Fibroblast of skin of right biceps (primary cell): Measurements from ENCODE around the gene PXT1.
A peak's percentile ranks its signal among the peaks of the same experiment; 100 is the strongest.
"Not testable (repeated sequence)": the region's sequence is repeated elsewhere in the genome, so short reads cannot be mapped to it uniquely, and the experiment has no call there.

Experiments
- DNase-seq: peaks from one replicate; pipeline ENCODE4 v3.0.0-alpha.2; 2013

The PXT1 gene

DNA sequence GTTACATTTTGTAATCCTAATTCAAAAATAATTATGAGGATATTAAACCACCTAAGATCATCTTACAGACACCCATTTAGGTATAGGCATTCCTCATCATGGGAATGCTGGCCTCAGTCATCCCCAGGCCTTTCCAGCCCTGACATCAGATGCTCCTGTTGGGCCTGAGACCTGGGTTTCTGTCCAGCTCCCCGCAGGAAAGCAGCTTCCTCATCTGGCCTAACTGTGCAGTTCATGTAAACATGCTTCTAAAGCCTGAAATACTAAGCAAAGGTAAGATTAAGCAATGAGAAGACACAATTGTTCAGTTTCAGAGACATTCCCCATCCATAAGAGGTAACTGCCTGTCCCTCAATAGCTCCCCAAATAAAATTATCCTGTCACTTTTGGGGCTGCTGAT, 74.2 kb downstream of the PXT1 start:
- no peak for DNase-seq

- no peak for DNase-seq
Measured at GRCh38 chr6:36367743-36368142, 74.9 kb downstream of the PXT1 start.

DNA sequence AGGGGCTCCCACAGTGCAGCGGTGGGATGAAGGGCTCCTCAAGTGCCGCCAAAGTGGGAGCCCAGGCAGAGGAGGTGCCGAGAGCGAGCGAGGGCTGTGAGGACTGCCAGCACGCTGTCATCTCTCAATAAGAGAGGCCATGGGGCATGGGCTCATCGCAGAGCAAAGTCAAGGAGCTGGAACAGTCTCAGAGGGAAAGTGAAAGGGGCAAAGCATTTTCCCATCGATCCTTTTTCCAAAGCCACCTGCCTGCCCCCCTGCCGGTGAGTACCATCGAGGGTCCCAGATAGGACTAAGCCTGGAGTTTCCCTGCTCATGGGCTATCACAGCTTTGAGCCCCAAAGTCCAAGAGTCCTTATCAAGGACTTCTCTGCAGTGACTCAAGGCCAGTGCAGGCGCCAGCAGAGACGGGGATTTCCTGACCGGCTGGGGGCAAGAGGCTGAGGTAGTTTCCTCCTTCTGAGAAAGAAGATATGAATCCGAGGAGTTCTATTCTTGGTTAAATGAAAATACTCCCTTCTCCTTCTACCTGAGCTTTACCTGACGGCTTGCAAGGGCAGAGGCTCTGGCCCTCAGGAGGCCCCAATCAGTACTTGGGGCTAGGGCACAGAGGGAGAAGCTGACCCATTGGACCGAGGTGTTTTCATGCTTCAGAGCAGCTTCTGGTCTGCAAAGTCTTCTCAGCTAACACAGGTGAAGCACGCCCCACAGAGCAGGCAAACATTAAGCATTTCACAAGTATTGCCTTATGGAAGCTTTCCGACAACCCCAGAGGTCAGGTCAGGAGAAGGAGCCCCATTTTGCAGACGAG, 77.8 kb downstream of the PXT1 start:
- DNase-seq: no peak

- DNase-seq: not testable (repeated sequence)
Measured at GRCh38 chr6:36364061-36364635, 78.5 kb downstream of the PXT1 start.

- not testable (repeated sequence) for DNase-seq
Measured at GRCh38 chr6:36363371-36363752, 79.3 kb downstream of the PXT1 start.

DNA sequence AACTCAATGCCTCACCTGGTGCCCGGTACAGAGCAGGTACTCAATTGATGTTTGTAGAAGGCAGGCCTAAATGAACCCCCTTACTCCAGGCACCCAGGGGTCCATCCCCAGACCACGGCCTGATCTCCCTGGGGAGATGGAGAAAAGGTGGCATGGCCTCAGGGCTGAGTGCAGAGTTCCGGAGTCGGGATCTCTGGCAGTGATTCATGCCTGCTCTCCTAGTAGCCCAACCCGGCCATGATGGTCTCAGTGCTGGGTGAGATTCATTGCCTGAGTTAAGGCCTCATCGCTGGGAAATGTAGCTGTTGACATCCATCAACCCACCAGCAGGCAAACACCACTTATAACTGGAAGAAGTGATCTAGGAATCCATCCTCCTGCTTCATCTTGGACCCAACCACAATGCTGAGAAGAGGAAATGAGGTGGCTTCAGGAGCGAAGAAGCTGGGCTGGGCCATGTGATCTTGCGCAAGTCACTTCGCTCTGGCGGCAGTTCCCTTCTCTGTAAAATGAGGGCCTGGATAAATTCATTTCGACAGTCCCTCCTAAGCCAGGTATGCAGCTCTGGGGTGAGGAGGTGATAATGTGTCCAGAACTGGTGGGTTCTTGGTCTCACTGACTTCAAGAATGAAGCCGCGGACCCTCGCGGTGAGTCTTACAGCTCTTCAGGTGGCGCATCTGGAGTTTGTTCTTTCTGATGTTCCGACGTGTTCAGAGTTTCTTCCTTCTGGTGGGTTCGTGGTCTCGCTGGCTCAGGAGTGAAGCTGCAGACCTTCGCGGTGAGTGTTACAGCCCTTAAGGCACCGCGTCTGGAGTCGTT, 79.9 kb downstream of the PXT1 start:
- peak; percentile 22 for DNase-seq

- no peak for DNase-seq
Measured at GRCh38 chr6:36361071-36361470, 81.6 kb downstream of the PXT1 start.

GRCh38 chr6:36360241-36361054, 82.2 kb downstream of the PXT1 start:
- DNase-seq: peak; percentile 76

DNA sequence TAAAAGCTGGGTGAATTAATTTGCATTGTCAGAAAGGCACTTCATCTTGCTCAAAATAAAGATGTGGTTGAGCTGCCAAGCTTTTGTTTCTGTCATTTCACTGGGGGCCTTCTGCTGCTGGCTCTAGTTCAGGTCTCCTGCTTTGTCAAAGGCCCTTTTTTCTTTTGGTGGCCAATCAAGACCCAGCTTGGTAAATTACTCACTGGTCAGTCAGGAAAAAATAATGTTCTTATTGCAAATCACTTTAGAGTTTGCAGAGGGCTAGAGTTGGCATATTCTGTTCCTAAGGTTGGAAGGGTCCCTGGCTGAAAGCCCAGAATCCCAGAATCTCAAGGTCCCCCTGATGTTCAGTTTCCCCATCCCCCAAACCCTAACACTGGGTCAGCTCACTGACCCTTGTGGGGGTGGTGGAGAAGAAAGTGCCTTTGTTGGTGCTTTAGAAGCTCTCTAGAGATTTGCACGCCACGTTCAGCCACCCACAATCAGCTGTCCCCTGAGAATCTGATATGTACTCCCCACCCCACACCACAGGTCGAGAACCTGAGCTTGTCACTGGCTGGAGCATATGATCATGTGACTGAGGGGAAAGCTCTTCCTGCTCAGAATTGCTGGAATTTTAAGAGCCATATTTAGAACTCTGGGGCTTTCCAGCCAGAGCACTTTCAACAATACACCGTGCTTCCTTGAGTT, 84.3 kb downstream of the PXT1 start:
- DNase-seq: peak; percentile 39

DNA sequence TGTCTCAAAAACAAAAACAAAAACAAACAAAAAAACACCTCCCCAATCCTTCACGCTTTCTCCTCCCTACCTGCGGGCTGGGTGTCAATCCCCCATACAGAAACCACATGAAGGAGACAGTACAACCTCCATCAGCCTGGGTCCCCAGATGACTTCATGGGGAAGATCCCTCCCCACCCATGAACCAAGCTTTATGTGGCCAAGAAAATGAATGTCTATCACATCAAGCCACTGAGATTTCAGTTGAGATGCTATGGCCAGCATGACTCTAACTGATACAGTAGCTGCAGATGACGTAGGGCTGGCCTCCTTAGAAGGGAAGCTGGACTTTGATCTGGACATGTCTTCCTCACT, 84.8 kb downstream of the PXT1 start:
- DNase-seq: no peak

DNA sequence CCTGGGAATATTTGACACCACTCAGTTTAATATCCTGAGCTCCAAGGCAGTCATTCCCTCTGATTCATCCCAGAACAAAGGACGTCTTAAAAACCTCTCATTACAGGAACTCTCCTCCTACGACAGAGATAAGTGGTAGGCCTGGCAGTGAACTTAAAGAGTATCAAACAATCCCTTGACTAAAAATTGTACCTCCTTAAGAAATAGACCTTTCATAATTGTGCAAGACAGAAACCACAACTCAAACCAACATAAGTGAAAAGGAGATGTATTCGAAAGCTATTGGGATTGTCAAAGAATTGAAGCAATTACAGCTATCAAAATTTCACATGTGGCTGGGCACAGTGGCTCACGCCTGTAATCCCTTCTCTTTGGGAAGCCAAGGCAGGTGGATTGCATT, 86.8 kb downstream of the PXT1 start:
- no peak for DNase-seq

DNA sequence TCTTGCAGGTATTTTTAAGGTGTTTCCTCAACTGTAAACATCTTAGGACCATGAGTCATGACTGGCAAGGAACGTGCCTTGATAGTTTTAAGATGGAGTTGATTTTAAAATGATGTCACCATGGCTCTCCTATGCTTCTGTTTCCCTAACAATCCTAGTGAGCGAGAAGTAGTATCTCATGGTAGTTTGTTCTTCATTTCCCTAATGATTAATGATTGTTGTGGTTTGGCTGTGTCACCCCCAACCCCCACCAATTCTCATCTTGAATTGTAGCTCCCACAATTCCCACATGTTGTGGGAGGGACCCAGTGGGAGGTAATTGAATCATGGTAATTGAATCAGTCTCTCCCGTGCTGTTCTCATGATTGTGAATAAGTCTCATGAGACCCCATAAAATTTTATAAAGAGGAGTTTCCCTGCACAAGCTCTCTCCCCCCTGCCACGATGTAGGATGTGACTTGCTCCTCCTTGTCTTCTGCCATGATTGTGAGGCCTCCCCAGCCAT, 89.2 kb downstream of the PXT1 start:
- peak; percentile 77 for DNase-seq

DNA sequence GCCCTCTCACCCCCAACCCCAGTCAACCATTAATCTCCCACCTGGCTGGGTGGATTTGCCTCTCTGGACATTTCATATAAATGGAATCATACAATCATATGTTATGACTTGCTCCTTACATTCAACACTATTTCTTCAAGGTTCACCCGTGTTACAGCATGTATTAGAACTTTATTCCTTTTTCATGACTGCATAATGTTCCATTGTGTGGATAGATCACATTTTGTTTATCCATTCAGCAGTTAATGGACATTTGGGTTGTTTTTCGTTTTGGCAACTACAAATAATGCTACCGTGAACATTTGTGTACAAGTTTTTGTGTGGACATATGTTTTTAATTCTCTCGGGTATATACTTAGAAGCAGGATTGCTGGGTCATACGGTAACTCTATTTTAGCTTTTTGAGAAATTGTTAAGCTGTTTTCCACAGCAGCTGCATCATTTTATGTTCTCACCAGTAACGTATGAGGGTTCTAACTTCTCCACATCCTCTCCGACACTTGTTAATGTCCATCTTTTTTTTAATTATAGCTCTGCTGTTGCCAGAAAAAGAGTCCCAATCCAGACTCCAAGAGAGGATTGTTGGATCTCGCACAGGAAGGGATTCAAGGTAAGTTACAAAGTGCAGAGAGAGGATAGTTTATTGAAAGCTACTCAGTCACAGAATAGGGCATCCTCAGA, 90.0 kb downstream of the PXT1 start:
- no peak for DNase-seq

DNA sequence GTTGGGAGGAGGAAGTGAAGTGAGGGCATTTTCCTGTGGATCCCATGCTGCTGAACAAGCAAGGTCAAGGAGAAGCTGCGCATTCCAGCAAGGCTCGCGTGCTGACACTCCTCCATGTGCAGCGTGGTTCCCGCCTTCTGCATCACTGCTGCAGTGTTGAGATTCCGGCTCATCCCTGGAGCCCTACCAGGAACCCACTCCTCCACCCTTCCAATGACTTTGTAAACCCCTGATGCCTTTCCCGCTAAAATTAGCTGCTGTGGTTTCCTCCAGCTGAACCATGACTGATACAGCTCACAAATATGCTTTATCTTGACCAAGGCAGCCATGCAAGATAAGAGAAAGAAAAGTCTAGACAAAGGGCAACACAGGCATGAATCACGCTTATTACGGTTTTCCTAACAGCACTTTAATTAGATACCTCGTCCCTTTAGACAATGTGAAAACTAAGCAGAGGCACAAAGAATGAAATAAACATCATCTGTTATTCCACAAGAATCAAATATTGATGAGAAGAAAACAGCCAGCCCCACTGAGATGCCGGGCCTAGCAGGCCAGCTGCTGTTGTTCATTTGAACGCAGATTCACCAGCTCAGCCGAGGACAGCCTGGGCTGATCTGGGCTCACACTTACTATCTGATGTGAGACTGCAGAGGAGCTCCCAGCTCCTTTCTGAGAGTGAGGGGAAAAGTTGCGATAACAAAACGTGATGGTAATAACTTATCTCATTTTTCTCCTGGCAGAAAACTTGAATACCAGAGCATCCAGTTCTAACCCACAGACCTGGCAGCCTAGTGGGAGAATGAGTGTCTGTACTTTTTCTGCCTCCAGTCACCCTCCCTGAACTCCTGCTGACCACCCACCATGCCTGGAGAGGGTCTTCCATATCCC, 91.7 kb downstream of the PXT1 start:
- DNase-seq: peak; percentile 94

DNA sequence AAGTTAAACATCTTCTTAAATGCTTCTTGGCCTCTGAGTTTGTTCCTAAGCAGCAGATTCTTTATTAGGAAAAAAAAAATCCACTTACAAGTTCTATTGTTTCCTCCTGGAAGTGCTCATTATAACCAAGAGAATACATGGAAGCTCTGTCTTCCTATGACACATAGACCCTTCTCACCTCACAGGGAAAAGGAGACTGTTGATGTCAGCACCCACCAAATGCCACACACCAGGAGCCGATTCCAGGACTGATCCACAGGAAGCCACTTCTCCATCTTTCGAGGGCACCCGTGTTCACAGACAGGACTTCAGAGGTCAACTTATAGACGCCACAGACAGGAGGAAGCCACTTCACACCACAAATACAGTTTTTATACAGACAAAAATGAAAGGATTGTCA, 92.6 kb downstream of the PXT1 start:
- DNase-seq: peak; percentile 41

DNA sequence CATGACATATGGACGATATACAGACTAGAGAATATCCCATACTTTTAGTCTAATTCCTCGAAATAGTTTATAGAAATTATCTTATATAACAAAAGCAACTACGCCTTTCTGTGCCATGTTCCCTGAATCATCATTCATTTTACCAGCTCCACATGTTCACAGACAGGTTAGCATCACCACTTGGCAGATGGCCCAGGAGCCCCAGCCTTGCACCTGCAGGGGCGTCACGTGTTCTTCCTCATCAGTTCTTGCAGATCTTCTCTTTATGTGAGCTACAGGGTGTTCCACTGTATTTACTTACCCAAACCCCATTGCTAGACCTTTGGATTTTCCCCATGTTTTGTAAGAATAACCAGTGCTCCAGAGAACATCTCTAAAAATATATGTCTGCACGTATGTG, 93.4 kb downstream of the PXT1 start:
- DNase-seq: no peak

DNA sequence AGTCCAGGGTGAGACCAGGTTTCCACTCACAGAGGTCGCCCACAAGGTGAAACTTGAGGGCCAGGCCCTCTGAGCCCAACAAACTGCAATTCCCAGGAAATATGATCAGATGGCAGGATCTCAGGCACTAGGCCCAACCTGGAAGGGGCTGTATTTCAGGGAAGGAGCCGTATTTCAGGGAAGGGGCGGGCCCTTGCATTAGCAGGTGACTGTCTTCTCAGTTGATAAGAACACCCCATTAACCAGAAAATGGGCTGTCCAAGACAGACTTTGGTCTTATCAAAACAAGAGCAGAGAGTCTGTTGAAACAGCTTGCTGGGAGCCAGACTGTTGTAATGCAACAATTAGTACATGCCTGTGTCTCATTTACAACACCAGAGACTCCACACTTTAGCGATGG, 95.0 kb downstream of the PXT1 start:
- no peak for DNase-seq

GRCh38 chr6:36346486-36347273, 96.0 kb downstream of the PXT1 start:
- DNase-seq: no peak

GRCh38 chr6:36345681-36346466, 96.8 kb downstream of the PXT1 start:
- no peak for DNase-seq
